ENCODE measurements around the gene DPP6.

- TF ChIP-seq CTCF (IDR thresholded peaks at IDR 0.05; ENCODE audit: insufficient read depth, low read depth, low read length) (no peak), EZH2 (IDR thresholded peaks at IDR 0.05; ENCODE audit: insufficient read depth, low read length) (no peak)
These were observed 575.6 kb downstream of the DPP6 start for GRCh38 chr7:154627646-154628290.
